G401.6 (cell line): Measurements from ENCODE around the gene LYPD3.

ENCODE experiments used
- FAIRE-seq: peaks from 2 replicates; lab custom pipeline; 2012; peaks lifted over from hg19 to GRCh38; lab: Jason Lieb, UNC

Gene LYPD3

GRCh38 chr19:43485951-43486350, 20.5 kb upstream of the LYPD3 start:
- FAIRE-seq: no peak

GRCh38 chr19:43483281-43483680, 17.9 kb upstream of the LYPD3 start:
- no peak for FAIRE-seq

GRCh38 chr19:43482193-43482592, 16.8 kb upstream of the LYPD3 start:
- no peak for FAIRE-seq

- no peak for FAIRE-seq
Measured at GRCh38 chr19:43481701-43482100, 16.3 kb upstream of the LYPD3 start.

- no peak for FAIRE-seq
Measured at GRCh38 chr19:43480574-43480973, 15.2 kb upstream of the LYPD3 start.

GRCh38 chr19:43479961-43480561, 14.7 kb upstream of the LYPD3 start:
- no peak for FAIRE-seq

- FAIRE-seq: no peak
Measured at GRCh38 chr19:43479226-43479625, 13.8 kb upstream of the LYPD3 start.

- no peak for FAIRE-seq
Measured at GRCh38 chr19:43478323-43478722, 12.9 kb upstream of the LYPD3 start.

GRCh38 chr19:43476606-43477005, 11.2 kb upstream of the LYPD3 start:
- no peak for FAIRE-seq

GRCh38 chr19:43474986-43475705, 9.7 kb upstream of the LYPD3 start:
- FAIRE-seq: peak; percentile 82

GRCh38 chr19:43474487-43474886, 9.1 kb upstream of the LYPD3 start:
- FAIRE-seq: no peak

- FAIRE-seq: no peak
Measured at GRCh38 chr19:43471091-43471490, 5.7 kb upstream of the LYPD3 start.

GRCh38 chr19:43470288-43470687, 4.9 kb upstream of the LYPD3 start:
- no peak for FAIRE-seq

GRCh38 chr19:43469160-43469480, 3.7 kb upstream of the LYPD3 start:
- no peak for FAIRE-seq

- FAIRE-seq: no peak
Measured at GRCh38 chr19:43468354-43469159, 3.1 kb upstream of the LYPD3 start.

GRCh38 chr19:43467730-43468129, 2.3 kb upstream of the LYPD3 start:
- no peak for FAIRE-seq

- FAIRE-seq: no peak
Measured at GRCh38 chr19:43467276-43467675, 1.9 kb upstream of the LYPD3 start.

- no peak for FAIRE-seq
Measured at GRCh38 chr19:43466793-43467192, 1.4 kb upstream of the LYPD3 start.

- FAIRE-seq: no peak
Measured at GRCh38 chr19:43464134-43464775, 1.2 kb downstream of the LYPD3 start.

GRCh38 chr19:43463381-43464133, 1.9 kb downstream of the LYPD3 start:
- FAIRE-seq: peak; percentile 92

- no peak for FAIRE-seq
Measured at GRCh38 chr19:43462785-43463380, 2.5 kb downstream of the LYPD3 start.

GRCh38 chr19:43462383-43462782, 3.0 kb downstream of the LYPD3 start:
- no peak for FAIRE-seq
